ENCODE measurements around the gene PRSS8. TPM values are rescaled to one million over a fixed set of nuclear protein-coding genes. Genes with fewer than 3 reads are reported as not detected.
"Not testable (repeated sequence)": the region's sequence is repeated elsewhere in the genome, so short reads cannot be mapped to it uniquely, and the experiment has no call there.

Gene PRSS8
- total RNA-seq, 4 donors from 2014 or later, result 0.31 to 2.6 (median 2.6) TPM; not detected in 1

- no peak for TF ChIP-seq CTCF (IDR thresholded peaks at IDR 0.05)
- ATAC-seq (ENCODE audit: low FRiP score) (no peak), DNase-seq (ENCODE audit: low spot score) (no peak)
Observed at GRCh38 chr16:31179219-31179746, 43.8 kb upstream of the PRSS8 start.

GRCh38 chr16:31177136-31177535 is 41.6 kb upstream of the PRSS8 start:
- DNase-seq (ENCODE audit: low spot score) (no peak), ATAC-seq (ENCODE audit: low FRiP score) (no peak)
- TF ChIP-seq CTCF (IDR thresholded peaks at IDR 0.05), result no peak

- not testable (repeated sequence) for DNase-seq (ENCODE audit: low spot score); ATAC-seq (ENCODE audit: low FRiP score)
Observed at GRCh38 chr16:31170048-31170447, 34.5 kb upstream of the PRSS8 start.

DNA sequence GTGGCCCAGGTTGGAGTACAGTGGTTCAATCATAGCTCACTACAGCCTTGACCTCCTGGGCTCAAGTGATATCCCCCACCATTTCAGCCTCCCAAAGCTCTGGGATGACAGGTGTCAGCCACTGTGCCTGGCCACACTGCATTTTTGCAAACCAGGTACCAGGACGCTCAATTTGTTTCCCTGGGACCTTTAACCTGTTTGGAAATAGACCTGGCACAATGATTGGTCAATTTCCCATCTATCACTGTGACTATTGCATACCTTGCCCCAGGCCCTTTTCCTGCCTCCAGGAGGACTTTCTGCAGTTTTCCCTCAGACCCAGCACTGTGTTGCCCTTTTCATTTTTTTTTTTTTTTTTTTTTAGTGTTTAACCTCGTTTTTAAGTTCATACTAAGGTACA is 33.3 kb upstream of the PRSS8 start:
- ATAC-seq (ENCODE audit: low FRiP score) (no peak), DNase-seq (ENCODE audit: low spot score) (no peak)
- TF ChIP-seq CTCF (IDR thresholded peaks at IDR 0.05), result no peak

DNA sequence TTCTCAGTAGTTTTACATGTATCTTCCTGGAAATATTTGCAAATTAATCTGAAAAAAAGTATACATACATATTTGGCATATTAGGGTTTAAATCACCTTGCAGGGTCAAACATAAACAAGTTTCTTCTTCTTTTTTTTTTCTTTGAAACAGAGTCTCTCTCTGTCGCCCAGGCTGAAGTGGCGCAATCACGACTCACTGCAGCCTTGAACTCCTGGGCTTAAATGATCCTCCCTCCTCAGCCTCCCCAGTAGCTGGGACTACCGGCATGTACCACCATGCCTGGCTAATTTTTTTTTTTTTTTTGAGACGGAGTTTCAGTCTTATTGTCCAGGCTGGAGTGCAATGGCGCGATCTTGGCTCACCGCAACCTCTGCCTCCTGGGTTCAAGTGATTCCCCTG is 31.8 kb upstream of the PRSS8 start:
- DNase-seq (ENCODE audit: low spot score), result no peak
- no peak for TF ChIP-seq CTCF (IDR thresholded peaks at IDR 0.05)
- ATAC-seq (ENCODE audit: low FRiP score), result no peak

DNA sequence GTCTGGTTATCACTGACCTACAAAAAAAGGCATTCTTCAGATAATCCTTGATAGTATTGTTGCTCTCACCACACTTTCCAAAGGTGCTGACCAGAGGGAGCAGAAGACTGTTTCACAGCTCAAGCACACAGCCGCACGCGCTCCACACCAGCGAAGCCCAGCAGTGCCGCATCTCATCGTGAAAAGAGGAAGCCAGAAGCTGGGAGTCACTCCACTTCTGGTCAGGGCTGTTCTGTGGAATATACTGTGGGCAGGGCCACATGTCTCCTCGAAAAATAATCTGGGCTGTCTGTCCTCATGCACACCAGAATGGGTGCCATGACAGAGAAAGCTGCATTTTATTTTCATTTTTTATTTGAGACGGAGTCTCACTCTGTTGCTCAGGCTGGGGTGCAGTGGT is 21.6 kb upstream of the PRSS8 start:
- no peak for TF ChIP-seq CTCF (IDR thresholded peaks at IDR 0.05)
- DNase-seq (ENCODE audit: low spot score), result no peak
- ATAC-seq (ENCODE audit: low FRiP score), result no peak

- not testable (repeated sequence) for ATAC-seq (ENCODE audit: low FRiP score); DNase-seq (ENCODE audit: low spot score)
Observed at GRCh38 chr16:31150976-31151375, 15.4 kb upstream of the PRSS8 start.

- ATAC-seq (ENCODE audit: low FRiP score) (no peak), DNase-seq (ENCODE audit: low spot score) (no peak)
- TF ChIP-seq CTCF (IDR thresholded peaks at IDR 0.05), result no peak
Observed at GRCh38 chr16:31149894-31150890, 14.7 kb upstream of the PRSS8 start, which contains the start of gene PRSS36. Gene PRSS36, minus strand, starts transcription at chr16:31150066. Its CDS starts 31 bp downstream, at chr16:31150035.
